ENCODE measurements around the gene EXOC3.
A peak's percentile ranks its signal among the peaks of the same experiment; 100 is the strongest.
"Not testable (repeated sequence)": the region's sequence is repeated elsewhere in the genome, so short reads cannot be mapped to it uniquely, and the experiment has no call there.

EXOC3 gene

GRCh38 chr5:402615-403359 lies 40.2 kb upstream of the EXOC3 start:
- Mint-ChIP-seq H3K27ac (no peak overlapping the region), H3K4me1 (peaks cover 14% of the 10 kb centered on the region), H3K9me3 (no peaks in the 10 kb centered on the region), H3K4me3 (no peak overlapping the region), H3K36me3 (peaks cover 7% of the 10 kb centered on the region), H3K27me3 (peaks cover 14% of the 10 kb centered on the region)

DNA sequence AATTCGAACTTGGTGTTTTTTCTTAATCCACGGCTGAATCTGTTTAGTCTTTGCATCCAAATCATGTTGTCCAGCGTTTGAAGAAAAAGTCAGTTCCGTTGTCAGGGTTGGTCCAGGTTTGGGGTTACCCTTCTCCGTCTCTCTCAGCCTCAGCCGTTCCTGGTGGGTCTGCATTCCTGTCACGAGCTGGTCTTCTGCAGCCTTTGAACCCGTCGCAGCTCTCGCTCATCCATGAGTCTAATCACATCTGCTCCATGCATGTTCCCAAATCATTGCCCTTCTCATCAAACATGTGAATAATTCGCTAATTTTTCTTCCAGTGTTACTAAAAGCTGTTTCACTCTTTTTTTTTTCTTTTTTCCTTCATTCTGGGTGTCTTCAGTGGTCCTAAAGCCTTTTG lies 39.0 kb upstream of the EXOC3 start:
- Mint-ChIP-seq H3K27me3 (peaks cover 14% of the 10 kb centered on the region), H3K27ac (peak overlapping the region; percentile 8), H3K9me3 (no peaks in the 10 kb centered on the region), H3K36me3 (peaks cover 7% of the 10 kb centered on the region), H3K4me1 (peaks cover 14% of the 10 kb centered on the region), H3K4me3 (no peak overlapping the region)

DNA sequence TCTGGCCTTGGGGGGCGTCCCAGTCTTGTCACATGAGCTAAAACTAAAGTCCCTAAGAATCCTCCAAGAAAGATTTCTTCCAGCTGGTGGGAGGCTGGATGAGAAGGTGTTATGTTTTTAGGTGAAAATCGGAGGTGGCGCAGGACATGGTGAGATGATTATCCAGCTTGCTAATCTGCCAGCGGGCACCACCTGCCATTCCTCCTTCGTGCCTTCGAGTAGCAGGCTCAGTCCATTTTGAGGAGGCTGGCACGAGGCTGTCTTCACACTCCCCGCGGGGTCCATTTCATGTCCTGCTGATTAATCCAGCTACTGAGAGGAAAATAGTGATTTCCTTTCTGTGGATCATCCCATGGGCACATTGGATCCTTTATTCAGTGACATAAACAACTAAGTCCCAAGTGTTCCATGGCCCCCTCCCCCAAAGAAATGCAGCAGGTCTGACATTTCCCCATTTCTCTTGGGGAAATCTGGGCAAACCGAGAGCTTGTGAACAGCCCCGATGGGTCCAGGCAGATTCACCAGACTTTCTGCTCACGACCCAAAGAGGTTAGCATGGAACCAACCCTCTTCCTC lies 38.2 kb upstream of the EXOC3 start:
- Mint-ChIP-seq H3K9me3 (no peaks in the 10 kb centered on the region), H3K4me1 (peaks cover 8% of the 10 kb centered on the region), H3K27ac (no peak overlapping the region), H3K27me3 (peaks cover 12% of the 10 kb centered on the region), H3K4me3 (no peak overlapping the region), H3K36me3 (peaks cover 7% of the 10 kb centered on the region)

DNA sequence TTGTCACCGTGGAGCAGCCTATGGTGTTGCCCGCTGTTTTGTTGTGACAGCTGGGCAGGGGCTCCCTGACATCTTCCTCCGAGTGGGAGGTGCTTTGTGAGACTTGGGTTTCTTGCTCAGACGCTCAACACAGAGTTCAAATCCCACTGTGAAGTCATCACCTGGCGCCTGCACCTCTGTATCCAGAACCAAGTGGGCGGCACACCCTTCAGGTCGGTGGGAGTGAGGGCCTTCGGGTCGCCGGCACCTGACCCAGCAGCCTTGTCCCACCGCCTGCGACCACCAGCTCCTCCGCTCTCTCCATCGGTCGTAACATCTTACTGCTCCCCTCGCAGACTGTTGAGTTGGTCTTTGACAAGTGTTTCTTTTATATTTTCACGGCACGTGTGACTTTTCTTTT lies 37.6 kb upstream of the EXOC3 start:
- no peak overlapping the region for H3K27ac Mint-ChIP-seq
- H3K36me3 Mint-ChIP-seq, result peaks cover 7% of the 10 kb centered on the region
- no peaks in the 10 kb centered on the region for H3K9me3 Mint-ChIP-seq
- H3K4me1 Mint-ChIP-seq, result peaks cover 3% of the 10 kb centered on the region
- peaks cover 11% of the 10 kb centered on the region for H3K27me3 Mint-ChIP-seq
- no peak overlapping the region for H3K4me3 Mint-ChIP-seq

DNA sequence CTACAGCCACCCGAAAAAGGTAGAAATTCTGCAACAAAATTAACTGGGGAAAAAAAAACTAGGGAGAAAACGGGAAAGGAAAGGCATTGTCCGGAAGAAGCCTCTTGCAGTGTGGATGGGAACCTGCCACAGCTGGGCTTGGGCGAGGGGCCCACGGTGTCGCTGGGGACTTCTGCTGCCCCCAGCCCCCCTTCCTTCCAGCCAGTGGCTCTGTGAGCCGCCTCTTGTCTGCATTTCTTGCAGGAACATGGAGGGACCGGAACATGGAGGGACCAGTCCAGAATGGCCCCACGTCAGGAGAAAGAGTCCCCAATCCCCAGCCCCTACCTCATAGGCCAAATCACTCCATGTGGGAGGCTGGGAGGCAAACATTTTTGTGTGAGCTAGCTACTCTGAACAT lies 36.9 kb upstream of the EXOC3 start:
- H3K9me3 Mint-ChIP-seq, result no peaks in the 10 kb centered on the region
- no peak overlapping the region for H3K27ac Mint-ChIP-seq
- no peak overlapping the region for H3K4me3 Mint-ChIP-seq
- H3K27me3 Mint-ChIP-seq, result peaks cover 11% of the 10 kb centered on the region
- peaks cover 9% of the 10 kb centered on the region for H3K36me3 Mint-ChIP-seq
- H3K4me1 Mint-ChIP-seq, result peaks cover 3% of the 10 kb centered on the region

DNA sequence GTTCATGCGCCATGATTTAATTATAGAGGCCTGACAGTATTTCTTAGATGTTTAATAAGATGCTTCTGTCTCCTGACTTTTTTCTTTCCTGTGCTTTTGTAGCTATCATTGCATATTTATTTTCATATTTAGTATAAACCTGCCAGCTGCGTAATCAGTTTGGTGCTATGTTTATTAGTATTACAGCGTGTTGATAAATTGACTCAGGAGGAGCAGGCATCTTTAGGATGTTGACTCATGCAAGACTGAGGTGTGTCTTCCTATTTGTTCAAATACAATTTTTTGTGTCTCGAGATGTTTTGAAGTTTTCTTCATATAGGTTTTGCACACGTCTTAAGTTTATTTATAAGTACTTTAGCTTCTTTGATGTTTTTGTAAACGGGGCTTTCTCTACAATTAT lies 35.9 kb upstream of the EXOC3 start:
- H3K36me3 Mint-ChIP-seq, result peaks cover 3% of the 10 kb centered on the region
- peaks cover 4% of the 10 kb centered on the region for H3K27me3 Mint-ChIP-seq
- no peaks in the 10 kb centered on the region for H3K9me3 Mint-ChIP-seq

DNA sequence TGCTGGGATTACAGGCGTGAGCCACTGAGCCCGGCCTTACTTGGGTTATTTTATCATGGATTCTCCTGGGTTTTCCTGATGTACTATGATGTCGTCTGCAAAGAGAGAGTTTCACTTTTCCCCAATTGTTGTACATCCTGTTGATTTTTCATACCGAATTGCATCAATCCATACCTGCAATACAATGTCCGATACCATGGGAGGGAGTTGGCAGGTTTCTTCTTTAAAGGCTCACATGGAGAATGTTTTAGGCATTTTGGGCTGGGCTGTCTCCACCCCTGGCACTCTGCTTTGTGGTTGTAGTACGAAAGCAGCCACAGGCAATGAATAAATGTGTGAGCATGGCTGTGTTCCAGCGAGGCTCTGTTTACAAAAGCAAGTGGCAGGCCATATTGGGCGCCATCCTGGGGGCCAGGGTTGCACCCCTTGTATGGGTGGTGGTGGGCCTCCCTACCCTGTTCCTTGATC lies 35.1 kb upstream of the EXOC3 start:
- peaks cover 3% of the 10 kb centered on the region for H3K36me3 Mint-ChIP-seq
- no peak overlapping the region for H3K27ac Mint-ChIP-seq
- no peaks in the 10 kb centered on the region for H3K9me3 Mint-ChIP-seq

More for the DNA sequence above, 35.9 kb upstream of the EXOC3 start:
- Mint-ChIP-seq H3K4me3 (no peak overlapping the region), H3K4me1 (peaks cover 12% of the 10 kb centered on the region), H3K27ac (no peak overlapping the region)

DNA sequence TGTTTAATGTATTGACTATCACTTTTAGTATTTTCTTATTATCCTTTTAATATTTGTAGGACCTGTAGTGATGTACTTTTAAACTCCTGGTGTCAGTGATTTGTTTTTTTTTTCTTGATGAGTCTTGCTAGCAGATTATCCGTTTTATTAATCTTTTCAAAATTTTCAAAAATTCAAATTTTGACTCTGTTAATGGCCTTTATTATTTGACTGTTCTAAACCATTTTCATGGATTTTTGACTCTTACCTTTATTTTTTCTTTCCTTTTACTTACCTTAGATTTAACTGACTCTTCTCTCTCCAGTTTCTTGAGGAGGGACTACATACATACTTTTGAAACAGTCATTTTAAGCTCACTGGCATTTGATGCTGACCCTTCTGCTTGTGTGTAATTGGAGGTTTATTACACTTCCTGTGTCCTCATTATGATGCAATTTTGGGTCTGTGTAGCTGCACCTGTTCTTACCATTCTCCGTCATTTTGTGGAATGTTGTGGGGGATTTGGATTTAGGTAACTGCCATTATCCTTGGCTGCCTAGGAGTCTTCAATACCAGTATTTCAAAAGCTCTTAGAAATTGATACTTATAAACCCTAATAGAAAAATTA lies 32.0 kb upstream of the EXOC3 start:
- Mint-ChIP-seq H3K9me3 (no peaks in the 10 kb centered on the region), H3K36me3 (peaks cover 3% of the 10 kb centered on the region), H3K4me3 (no peak overlapping the region), H3K27ac (peak overlapping the region; percentile 70), H3K27me3 (no peaks in the 10 kb centered on the region), H3K4me1 (peaks cover 17% of the 10 kb centered on the region)

More for the DNA sequence above, 35.1 kb upstream of the EXOC3 start:
- no peak overlapping the region for H3K4me3 Mint-ChIP-seq
- peaks cover 4% of the 10 kb centered on the region for H3K27me3 Mint-ChIP-seq
- H3K4me1 Mint-ChIP-seq, result peaks cover 17% of the 10 kb centered on the region

- peak overlapping the region; percentile 30 for H3K27ac Mint-ChIP-seq
- H3K9me3 Mint-ChIP-seq, result no peaks in the 10 kb centered on the region
- peaks cover 3% of the 10 kb centered on the region for H3K36me3 Mint-ChIP-seq
These were observed 31.2 kb upstream of the EXOC3 start for GRCh38 chr5:411728-412127.

DNA sequence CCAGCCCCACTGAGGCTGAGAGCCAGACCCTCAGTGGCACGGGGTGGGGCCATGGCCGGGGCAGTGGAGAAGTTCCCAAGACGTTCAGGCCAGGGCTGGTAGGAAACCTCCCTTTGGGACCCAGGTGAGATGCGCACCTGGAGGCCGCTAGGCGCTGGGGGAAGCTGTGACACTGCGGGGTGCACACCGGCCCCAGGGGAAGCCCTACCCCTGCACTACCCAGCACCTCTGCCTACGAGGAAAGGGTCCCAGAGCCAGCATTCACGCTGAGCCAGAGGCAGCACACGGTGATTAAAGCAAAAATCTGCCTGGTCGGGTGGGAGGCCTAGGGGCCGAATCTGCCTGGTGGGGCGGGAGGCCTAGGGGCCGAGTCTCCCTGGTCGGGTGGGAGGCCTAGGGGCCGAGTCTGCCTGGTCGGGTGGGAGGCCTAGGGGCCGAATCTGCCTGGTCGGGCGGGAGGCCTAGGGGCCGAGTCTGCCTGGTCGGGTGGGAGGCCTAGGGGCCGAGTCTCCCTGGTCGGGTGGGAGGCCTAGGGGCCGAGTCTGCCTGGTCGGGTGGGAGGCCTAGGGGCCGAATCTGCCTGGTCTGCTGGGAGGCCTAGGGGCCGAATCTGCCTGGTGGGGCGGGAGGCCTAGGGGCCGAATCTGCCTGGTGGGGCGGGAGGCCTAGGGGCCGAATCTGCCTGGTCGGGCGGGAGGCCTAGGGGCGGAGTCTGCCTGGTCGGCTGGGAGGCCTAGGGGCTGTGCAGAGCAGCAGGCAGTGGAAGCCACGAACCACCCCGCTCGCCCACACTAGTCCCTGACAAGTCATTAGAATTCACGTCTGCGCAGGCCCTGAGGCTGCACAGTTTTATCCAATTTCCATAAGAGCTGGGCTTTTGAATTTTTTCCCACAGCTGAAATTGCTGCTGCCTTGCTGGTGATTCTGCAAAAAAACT lies 27.7 kb upstream of the EXOC3 start:
- not testable (repeated sequence) for H3K27ac Mint-ChIP-seq, H3K9me3 Mint-ChIP-seq, H3K27me3 Mint-ChIP-seq, H3K4me3 Mint-ChIP-seq, H3K36me3 Mint-ChIP-seq
- H3K4me1 Mint-ChIP-seq, result peaks cover 17% of the 10 kb centered on the region

More at GRCh38 chr5:411728-412127, 31.2 kb upstream of the EXOC3 start:
- Mint-ChIP-seq H3K4me1 (peaks cover 17% of the 10 kb centered on the region), H3K4me3 (no peak overlapping the region), H3K27me3 (no peaks in the 10 kb centered on the region)

DNA sequence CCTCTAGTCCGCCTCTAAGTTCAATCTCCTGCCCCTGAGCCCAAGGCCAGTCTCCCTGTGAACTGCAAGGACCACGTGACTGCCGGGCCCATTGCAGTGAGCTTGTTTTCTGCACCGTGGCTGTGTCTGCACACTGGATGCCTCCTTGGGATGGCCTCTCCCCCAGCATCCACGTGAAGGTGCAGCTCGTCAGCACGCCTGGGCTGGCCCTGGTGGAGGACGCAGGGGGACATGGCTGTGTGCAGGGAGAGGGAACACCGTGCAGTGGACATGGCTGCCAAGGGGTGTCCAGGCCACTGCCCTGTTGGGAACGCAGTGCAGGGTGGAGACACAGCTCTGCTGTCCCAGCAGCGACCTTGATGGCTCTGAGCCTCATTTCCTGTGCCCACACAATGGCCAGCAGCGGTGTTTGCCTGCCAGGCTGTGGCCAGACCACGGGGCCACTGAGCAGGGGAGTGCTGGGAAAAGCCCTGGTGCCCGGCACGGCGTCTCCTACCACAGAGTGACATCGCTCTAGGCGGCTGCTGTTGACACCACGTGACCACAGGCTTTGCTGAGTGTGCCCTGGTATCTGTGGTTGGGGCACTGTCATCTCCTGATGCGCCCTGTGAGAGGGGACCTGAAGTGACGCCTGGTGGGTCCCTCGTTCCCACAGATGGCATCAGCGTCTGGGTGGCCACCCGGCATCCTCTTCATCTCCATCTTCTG lies 26.9 kb upstream of the EXOC3 start:
- peaks cover 14% of the 10 kb centered on the region for H3K4me1 Mint-ChIP-seq
- H3K4me3 Mint-ChIP-seq, result no peak overlapping the region
- H3K36me3 Mint-ChIP-seq, result peaks cover under 1% of the 10 kb centered on the region
- no peaks in the 10 kb centered on the region for H3K9me3 Mint-ChIP-seq
- no peak overlapping the region for H3K27ac Mint-ChIP-seq
- no peaks in the 10 kb centered on the region for H3K27me3 Mint-ChIP-seq

GRCh38 chr5:416636-416960 lies 26.4 kb upstream of the EXOC3 start:
- Mint-ChIP-seq H3K4me3 (no peak overlapping the region), H3K4me1 (peaks cover 10% of the 10 kb centered on the region), H3K27me3 (no peaks in the 10 kb centered on the region), H3K9me3 (no peaks in the 10 kb centered on the region), H3K27ac (no peak overlapping the region), H3K36me3 (no peaks in the 10 kb centered on the region)

DNA sequence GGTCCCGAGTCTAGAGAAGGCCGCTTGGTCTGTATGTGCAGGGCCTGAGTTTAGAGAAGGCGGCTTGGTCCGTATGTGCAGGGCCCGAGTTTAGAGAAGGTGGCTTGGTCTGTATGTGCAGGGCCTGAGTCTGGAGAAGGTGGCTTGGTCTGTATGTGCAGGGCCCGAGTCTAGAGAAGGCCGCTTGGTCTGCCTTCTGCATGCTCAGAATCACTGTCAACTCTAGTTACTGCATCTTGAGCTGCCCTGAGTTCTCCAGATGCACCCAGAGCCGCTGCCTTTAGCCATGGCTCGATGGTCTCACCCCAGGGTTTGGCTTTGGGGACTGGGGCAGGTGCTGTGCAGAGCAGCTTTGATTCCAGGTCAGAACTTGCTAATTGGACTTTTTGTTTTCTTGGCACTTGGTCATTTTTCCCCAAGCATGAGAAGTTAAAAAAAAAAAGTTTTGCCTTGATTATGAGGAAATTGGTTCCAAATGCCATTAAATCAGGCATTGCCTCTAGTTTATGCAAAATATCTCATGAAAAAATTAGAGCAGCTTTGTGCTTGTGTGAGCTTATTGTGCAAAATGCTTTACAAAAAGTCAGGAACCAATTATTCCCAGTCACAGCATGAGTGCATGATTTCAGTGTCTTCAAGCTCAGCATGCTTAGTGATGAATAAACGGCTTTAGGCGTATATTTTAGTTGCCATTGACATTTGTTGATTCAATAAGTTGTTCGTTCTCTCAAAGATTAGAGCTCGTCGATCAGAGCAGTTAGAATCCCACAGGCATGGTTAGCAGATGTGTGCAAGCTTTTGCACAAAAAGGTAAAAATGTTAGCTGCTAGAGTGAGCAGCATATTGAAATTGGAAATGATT lies 25.4 kb upstream of the EXOC3 start:
- Mint-ChIP-seq H3K36me3 (no peaks in the 10 kb centered on the region), H3K27me3 (no peaks in the 10 kb centered on the region), H3K27ac (no peak overlapping the region)

More for the DNA sequence above, 25.4 kb upstream of the EXOC3 start:
- Mint-ChIP-seq H3K4me1 (peaks cover under 1% of the 10 kb centered on the region), H3K4me3 (no peak overlapping the region), H3K9me3 (no peaks in the 10 kb centered on the region)

Measured in activated naive CD4-positive, alpha-beta T cell treated with anti-CD3 and anti-CD28 coated beads, Interleukin-2, amount 50 U/mL, for 24 hours (primary cell).